ENCODE measurements around the gene GBF1. TPM values are rescaled to one million over a fixed set of nuclear protein-coding genes. Genes with fewer than 3 reads are reported as not detected.

The GBF1 gene
- total RNA-seq, 6 experiments from 2014 or later = 67.2 to 83.6 (median 74.2) TPM

- Mint-ChIP-seq H3K27me3 (ENCODE audit: insufficient read depth) (peaks cover 16% of the 10 kb centered on the region), H3K27ac (no peak overlapping the region), H3K36me3 (ENCODE audit: low read depth) (no peaks in the 10 kb centered on the region), H3K4me3 (peak overlapping the region; percentile 83; the same call in 1 of the 2 replicates), H3K4me1 (ENCODE audit: low read depth) (peaks cover 28% of the 10 kb centered on the region), H3K9me3 (no peaks in the 10 kb centered on the region)
- TF ChIP-seq CTCF (IDR thresholded peaks at IDR 0.05) = no peak
- no peak for DNase-seq
Measured at GRCh38 chr10:102230861-102231356, 14.4 kb upstream of the GBF1 start.

- H3K9me3 Mint-ChIP-seq = no peaks in the 10 kb centered on the region
- peak overlapping the region; percentile 83; the same call in 1 of the 2 replicates for H3K4me3 Mint-ChIP-seq
- no peak overlapping the region for H3K27ac Mint-ChIP-seq
- peak; percentile 90 for TF ChIP-seq CTCF (IDR thresholded peaks at IDR 0.05)
- peaks cover 26% of the 10 kb centered on the region for H3K4me1 Mint-ChIP-seq (ENCODE audit: low read depth)
- peaks cover 18% of the 10 kb centered on the region for H3K27me3 Mint-ChIP-seq (ENCODE audit: insufficient read depth)
- DNase-seq = no peak
- H3K36me3 Mint-ChIP-seq (ENCODE audit: low read depth) = no peaks in the 10 kb centered on the region
Measured at GRCh38 chr10:102231357-102232318, 13.7 kb upstream of the GBF1 start.

- peaks cover 20% of the 10 kb centered on the region for H3K4me1 Mint-ChIP-seq (ENCODE audit: low read depth)
- H3K27me3 Mint-ChIP-seq (ENCODE audit: insufficient read depth) = peaks cover 15% of the 10 kb centered on the region
- H3K9me3 Mint-ChIP-seq = no peaks in the 10 kb centered on the region
- DNase-seq = no peak
- H3K27ac Mint-ChIP-seq = no peak overlapping the region
- H3K36me3 Mint-ChIP-seq (ENCODE audit: low read depth) = no peaks in the 10 kb centered on the region
- no peak overlapping the region for H3K4me3 Mint-ChIP-seq
- TF ChIP-seq CTCF (IDR thresholded peaks at IDR 0.05) = no peak
Measured at GRCh38 chr10:102233997-102234396, 11.3 kb upstream of the GBF1 start.

- Mint-ChIP-seq H3K9me3 (no peaks in the 10 kb centered on the region), H3K4me3 (no peak overlapping the region), H3K27ac (no peak overlapping the region), H3K36me3 (ENCODE audit: low read depth) (no peaks in the 10 kb centered on the region), H3K4me1 (ENCODE audit: low read depth) (peaks cover 16% of the 10 kb centered on the region), H3K27me3 (ENCODE audit: insufficient read depth) (peaks cover 19% of the 10 kb centered on the region)
- no peak for DNase-seq
- TF ChIP-seq CTCF (IDR thresholded peaks at IDR 0.05) = no peak
Measured at GRCh38 chr10:102234888-102235597, 10.3 kb upstream of the GBF1 start.

- Mint-ChIP-seq H3K36me3 (ENCODE audit: low read depth) (no peaks in the 10 kb centered on the region), H3K9me3 (no peaks in the 10 kb centered on the region), H3K4me3 (no peak overlapping the region), H3K27me3 (ENCODE audit: insufficient read depth) (peaks cover 19% of the 10 kb centered on the region), H3K27ac (peak overlapping the region; percentile 29; the same call in 1 of the 2 replicates), H3K4me1 (ENCODE audit: low read depth) (peaks cover 18% of the 10 kb centered on the region)
- no peak for TF ChIP-seq CTCF (IDR thresholded peaks at IDR 0.05)
- peak; percentile 18 for DNase-seq
Measured at GRCh38 chr10:102235598-102235920, 9.8 kb upstream of the GBF1 start.

Data from HFFc6 (cell line).